GM12801 (cell line): ENCODE measurements around the gene EGLN2.

ENCODE experiments used
- TF ChIP-seq, protein P1 (sequence below): IDR thresholded peaks from one replicate; pipeline ENCODE4 v1.5.1; 2011; ENCODE audit warnings: control low read depth; ENCODE audit not compliant: insufficient read length; ENCODE audit errors: extremely low read depth

The EGLN2 gene

DNA sequence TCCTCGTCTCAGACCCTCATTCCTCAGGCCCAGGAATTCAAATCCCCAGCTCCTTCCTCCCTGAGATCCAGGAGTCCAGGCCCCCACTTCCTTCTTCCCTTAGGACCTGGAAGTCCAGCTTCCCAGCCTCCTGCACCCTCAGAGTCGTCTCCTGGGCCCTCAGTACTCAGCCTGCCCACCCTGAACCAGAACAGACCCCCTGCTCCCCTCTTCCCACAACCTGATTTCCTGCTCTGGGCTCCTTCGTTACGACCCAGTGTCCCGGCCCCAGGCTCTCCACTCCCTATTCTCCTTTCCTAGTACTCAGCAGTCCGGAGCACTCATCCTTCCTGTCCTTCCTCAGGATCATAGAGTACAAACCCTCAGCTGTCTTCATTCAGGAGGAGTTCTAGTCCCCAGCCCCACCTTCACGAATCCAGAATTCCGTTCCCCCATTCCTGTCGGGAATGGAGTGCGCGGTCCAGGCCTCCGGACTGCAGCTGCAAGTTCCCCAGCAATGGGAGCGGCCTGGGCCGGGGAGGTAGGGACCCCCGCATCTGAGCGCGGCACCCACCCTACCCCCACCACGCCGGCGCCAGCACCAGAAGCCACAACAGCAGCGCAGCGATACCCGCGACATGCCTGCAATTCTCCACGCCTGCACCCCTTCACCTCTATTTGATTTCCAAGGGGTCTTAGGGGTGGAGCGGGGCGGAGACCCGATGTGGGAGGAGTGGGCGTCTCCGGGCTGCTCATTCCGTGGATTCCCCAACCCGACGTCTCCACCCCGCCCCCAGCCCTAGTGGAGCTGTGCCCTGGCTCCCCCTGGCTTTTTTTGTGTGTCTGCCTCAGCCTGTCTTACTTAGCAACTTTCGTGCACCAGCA lies 12.7 kb downstream of the EGLN2 start:
- TF ChIP-seq, protein P1, sequence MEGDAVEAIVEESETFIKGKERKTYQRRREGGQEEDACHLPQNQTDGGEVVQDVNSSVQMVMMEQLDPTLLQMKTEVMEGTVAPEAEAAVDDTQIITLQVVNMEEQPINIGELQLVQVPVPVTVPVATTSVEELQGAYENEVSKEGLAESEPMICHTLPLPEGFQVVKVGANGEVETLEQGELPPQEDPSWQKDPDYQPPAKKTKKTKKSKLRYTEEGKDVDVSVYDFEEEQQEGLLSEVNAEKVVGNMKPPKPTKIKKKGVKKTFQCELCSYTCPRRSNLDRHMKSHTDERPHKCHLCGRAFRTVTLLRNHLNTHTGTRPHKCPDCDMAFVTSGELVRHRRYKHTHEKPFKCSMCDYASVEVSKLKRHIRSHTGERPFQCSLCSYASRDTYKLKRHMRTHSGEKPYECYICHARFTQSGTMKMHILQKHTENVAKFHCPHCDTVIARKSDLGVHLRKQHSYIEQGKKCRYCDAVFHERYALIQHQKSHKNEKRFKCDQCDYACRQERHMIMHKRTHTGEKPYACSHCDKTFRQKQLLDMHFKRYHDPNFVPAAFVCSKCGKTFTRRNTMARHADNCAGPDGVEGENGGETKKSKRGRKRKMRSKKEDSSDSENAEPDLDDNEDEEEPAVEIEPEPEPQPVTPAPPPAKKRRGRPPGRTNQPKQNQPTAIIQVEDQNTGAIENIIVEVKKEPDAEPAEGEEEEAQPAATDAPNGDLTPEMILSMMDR = no peak

DNA sequence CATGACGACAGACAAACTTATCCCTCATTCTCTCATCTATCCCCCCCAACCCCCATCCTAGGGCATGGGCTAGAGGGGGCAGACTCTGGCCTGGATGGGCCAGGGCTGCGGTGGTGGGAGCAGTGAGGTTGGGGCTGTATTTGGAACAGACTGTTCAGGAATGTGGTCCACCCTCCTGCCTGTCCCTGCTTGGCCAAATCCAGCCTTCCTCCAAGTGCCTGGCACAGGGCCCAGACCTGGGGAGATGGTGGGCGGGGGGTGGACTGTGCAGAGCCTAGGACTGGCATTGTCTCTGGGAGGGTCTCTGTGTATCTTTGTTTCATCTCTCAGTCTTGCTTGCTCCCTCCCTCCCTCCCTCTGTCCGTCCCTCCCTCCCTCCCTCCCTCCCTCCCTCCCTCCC lies 14.2 kb downstream of the EGLN2 start:
- TF ChIP-seq, protein P1 = no peak

DNA sequence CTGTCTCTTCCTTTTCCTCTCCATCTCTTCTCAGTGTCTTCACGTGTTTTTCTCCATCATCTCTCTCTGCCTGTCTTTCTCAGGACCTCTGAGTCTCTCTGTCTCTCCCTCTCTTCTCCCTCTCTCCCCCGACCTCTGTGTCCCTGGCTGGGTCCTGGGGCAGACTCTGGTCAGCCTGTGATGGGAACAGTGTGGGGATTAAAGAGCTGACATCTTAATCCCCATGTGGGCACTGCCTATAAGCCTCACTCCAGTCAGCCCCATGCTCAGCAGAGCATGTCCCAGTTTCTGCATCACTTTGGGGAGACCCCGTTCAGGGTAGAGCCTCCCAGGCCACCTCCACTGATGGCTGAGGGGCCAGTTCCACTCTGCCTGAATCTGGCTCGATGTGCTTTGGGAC lies 16.2 kb downstream of the EGLN2 start:
- TF ChIP-seq, protein P1 = no peak

DNA sequence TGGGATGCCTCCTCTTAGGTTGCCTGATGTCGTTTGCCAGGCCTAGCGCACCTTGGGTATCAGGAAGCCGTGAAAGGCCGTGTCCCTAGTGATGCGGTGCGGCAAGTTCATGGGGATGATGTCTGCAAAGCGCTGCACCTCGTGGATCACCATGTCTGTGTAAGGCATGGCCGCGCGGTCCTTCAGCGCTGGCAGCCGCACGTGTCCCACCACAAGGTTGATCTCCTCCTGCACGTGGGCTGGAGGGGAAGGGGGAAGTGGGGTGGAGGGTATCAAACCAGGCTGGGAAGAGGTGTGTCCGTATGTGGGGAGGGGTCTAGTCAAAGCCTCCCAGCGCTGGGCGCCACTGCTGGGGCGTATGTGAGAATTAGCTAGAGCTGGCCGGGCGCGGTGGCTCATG lies 23.2 kb downstream of the EGLN2 start:
- TF ChIP-seq, protein P1 = no peak

DNA sequence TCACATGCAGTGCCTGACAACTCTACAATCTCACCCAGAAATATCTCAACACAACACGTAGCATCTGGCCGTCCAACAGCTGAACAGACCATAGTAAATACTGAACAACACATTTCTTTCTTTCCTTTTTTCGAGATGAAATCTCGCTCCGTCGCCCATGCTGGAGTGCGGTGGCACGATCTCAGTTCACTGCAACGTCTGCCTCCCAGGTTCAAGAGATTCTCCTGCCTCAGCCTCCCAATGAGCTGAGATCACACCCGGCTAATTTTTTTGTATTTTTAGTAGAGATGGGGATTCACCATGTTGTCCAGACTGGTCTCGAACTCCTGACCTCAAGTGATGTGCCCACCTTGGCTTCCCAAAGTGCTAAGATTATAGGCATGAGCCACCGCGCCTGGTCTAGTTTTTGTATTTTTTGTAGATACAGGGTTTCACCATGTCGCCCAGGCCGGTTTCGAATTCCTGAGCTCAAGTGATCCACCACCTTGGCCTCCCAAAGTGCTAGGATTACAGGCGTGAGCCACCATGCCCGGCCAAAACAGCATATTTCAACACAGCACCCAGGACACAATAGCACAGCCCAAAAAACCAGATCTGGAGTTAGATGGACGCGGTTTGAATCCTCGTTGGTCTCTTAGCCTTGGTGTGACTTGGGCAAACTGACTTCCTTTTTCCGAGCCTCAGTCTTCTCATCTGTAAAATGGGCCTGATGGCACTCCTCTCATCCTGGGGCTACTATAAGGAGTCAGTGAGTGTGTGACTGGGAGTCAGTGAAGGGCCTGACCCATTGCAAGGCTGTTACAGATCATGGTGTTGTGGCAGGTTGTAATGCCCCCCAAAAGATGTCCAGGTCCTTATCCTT lies 28.6 kb downstream of the EGLN2 start:
- TF ChIP-seq, protein P1 = no peak

DNA sequence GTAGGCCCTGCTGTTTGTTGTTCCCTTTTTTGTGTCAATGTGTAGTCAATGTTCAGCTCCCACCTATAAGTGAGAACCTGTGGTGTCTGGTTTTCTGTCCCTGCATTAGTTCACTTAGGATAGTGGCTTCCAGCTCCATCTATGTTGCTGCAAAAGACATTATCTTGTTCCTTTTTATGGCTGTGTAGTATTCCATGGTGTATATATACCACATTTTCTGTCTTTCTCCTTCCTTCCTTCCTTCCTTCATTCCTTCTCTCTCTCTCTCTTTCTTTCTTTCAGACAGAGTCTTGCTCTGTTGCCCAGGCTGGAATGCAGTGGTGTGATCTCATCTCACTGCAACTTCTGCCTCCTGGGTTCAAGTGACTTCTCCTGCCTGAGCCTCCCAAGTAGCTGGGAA lies 30.2 kb downstream of the EGLN2 start:
- TF ChIP-seq, protein P1 = no peak
